Stimulated activated CD8-positive, alpha-beta memory T cell treated with anti-CD3 and anti-CD28 coated beads, Interleukin-4, amount 100 ng/mL, for 4 hours (primary cell): ENCODE data around the gene TRIM21.
A peak's percentile ranks its signal among the peaks of the same experiment; 100 is the strongest.
"Not testable (repeated sequence)": the region's sequence is repeated elsewhere in the genome, so short reads cannot be mapped to it uniquely, and the experiment has no call there.

ENCODE experiments used
- DNase-seq, 2 donors: peaks; one replicate each; pipeline ENCODE4 v3.0.0-alpha.2; 2020; ENCODE audit warnings: low read depth in 2 of 2, low spot score in 1 of 2

TRIM21 gene

GRCh38 chr11:4393209-4393857 is at the start of gene TRIM21:
Gene TRIM21 (minus strand): TSS chr11:4393702. CDS start chr11:4390409, 3,293 bp downstream.
- DNase-seq, result peak; percentile 78 to 85

- DNase-seq, result no peak
Observed at GRCh38 chr11:4441515-4441914, 48.0 kb upstream of the TRIM21 start.

GRCh38 chr11:4436411-4436810 is 42.9 kb upstream of the TRIM21 start:
- no peak for DNase-seq

GRCh38 chr11:4433856-4434255 is 40.4 kb upstream of the TRIM21 start:
- no peak for DNase-seq

- DNase-seq, result no peak
Observed at GRCh38 chr11:4430051-4430450, 36.5 kb upstream of the TRIM21 start.

- DNase-seq, result no peak
Observed at GRCh38 chr11:4418403-4418802, 24.9 kb upstream of the TRIM21 start.

GRCh38 chr11:4416816-4417215 is 23.3 kb upstream of the TRIM21 start:
- no peak for DNase-seq

GRCh38 chr11:4416306-4416705 is 22.8 kb upstream of the TRIM21 start:
- DNase-seq, result no peak

- not testable (repeated sequence) for DNase-seq
Observed at GRCh38 chr11:4406206-4406605, 12.7 kb upstream of the TRIM21 start.

GRCh38 chr11:4393858-4394223 is 339 bp upstream of the TRIM21 start:
- no peak for DNase-seq

- DNase-seq, result no peak
Observed at GRCh38 chr11:4388221-4388620, 5.3 kb downstream of the TRIM21 start.

GRCh38 chr11:4385978-4386740 is 7.3 kb downstream of the TRIM21 start:
- DNase-seq, result no peak

- no peak for DNase-seq
Observed at GRCh38 chr11:4381901-4382300, 11.6 kb downstream of the TRIM21 start.

- DNase-seq, result no peak
Observed at GRCh38 chr11:4375431-4376140, 17.9 kb downstream of the TRIM21 start.

GRCh38 chr11:4370166-4370565 is 23.3 kb downstream of the TRIM21 start:
- DNase-seq, result no peak

- no peak for DNase-seq
Observed at GRCh38 chr11:4368286-4368685, 25.2 kb downstream of the TRIM21 start, which contains the start of gene OR52B4. Gene OR52B4 (minus strand): TSS chr11:4368386. CDS start chr11:4368295, 91 bp downstream.

- not testable (repeated sequence) for DNase-seq
Observed at GRCh38 chr11:4348142-4348541, 45.4 kb downstream of the TRIM21 start.

GRCh38 chr11:4345366-4345765 is 48.1 kb downstream of the TRIM21 start:
- not testable (repeated sequence) for DNase-seq
